Hepatocyte (in vitro differentiated cells): Measurements from ENCODE around the gene SPIRE1. TPM values are rescaled to one million over a fixed set of nuclear protein-coding genes. Genes with fewer than 3 reads are reported as not detected.
"Not testable (repeated sequence)": the region's sequence is repeated elsewhere in the genome, so short reads cannot be mapped to it uniquely, and the experiment has no call there.

ENCODE experiments used
- DNase-seq: peaks from one replicate; pipeline ENCODE4 v3.0.0-alpha.2; 2016; ENCODE audit warnings: low spot score
- H2AFZ ChIP-seq: fragments of 200-600 bp; sonication (generic); 2 replicates; pipeline ENCODE4 v1.6.0; 2016; ENCODE audit warnings: antibody characterized with exemption, mild to moderate bottlenecking
- H3K27ac ChIP-seq: fragments of 200-600 bp; sonication (generic); 2 replicates; pipeline ENCODE4 v1.5.1; 2016; ENCODE audit warnings: mild to moderate bottlenecking
- H3K27me3 ChIP-seq: fragments of 200-600 bp; sonication (generic); 2 replicates; pipeline ENCODE4 v1.6.1; 2016
- H3K36me3 ChIP-seq: fragments of 200-600 bp; sonication (generic); replicated peaks from 2 replicates; pipeline ENCODE4 v1.5.1; 2016; ENCODE audit warnings: low read depth; ENCODE audit not compliant: insufficient read depth
- H3K4me1 ChIP-seq: fragments of 200-600 bp; sonication (generic); 2 replicates; pipeline ENCODE4 v1.5.1; 2016; ENCODE audit warnings: mild to moderate bottlenecking, moderate library complexity; ENCODE audit not compliant: insufficient read depth
- H3K4me2 ChIP-seq: fragments of 200-600 bp; sonication (generic); 2 replicates; pipeline ENCODE4 v1.6.0; 2016
- H3K4me3 ChIP-seq: fragments of 200-600 bp; sonication (generic); 2 replicates; pipeline ENCODE4 v1.5.1; 2016; ENCODE audit warnings: mild to moderate bottlenecking
- H3K79me2 ChIP-seq: fragments of 200-600 bp; sonication (generic); 2 replicates; pipeline ENCODE4 v1.6.0; 2017; ENCODE audit warnings: mild to moderate bottlenecking
- H3K9me2 ChIP-seq: fragments of 200-600 bp; sonication (generic); replicated peaks from 2 replicates; pipeline ENCODE4 v1.6.0; 2017; ENCODE audit warnings: mild to moderate bottlenecking; ENCODE audit not compliant: insufficient read depth
- H3K9me3 ChIP-seq: fragments of 200-600 bp; sonication (generic); 2 replicates; pipeline ENCODE4 v1.5.1; 2016; ENCODE audit warnings: low read depth, mild to moderate bottlenecking
- H4K20me1 ChIP-seq: fragments of 200-600 bp; sonication (generic); 2 replicates; pipeline ENCODE4 v1.6.0; 2016; ENCODE audit warnings: mild to moderate bottlenecking; ENCODE audit not compliant: insufficient read depth, poor library complexity, severe bottlenecking
- EZH2 ChIP-seq: fragments of 200-600 bp; sonication (generic); IDR thresholded peaks from 2 replicates; pipeline ENCODE4 v1.6.1; 2016; ENCODE audit warnings: antibody characterized with exemption, mild to moderate bottlenecking, borderline replicate concordance
- EZH2phosphoT487 ChIP-seq: fragments of 200-600 bp; sonication (generic); IDR thresholded peaks from one replicate; pipeline ENCODE4 v1.6.1; 2018; ENCODE audit warnings: antibody characterized with exemption, mild to moderate bottlenecking, low read depth, moderate library complexity; ENCODE audit not compliant: unreplicated experiment, severe bottlenecking
- WGBS: methylation state at CpG from one replicate; pipeline ENCODE4 v1.1.6; 2016; ENCODE audit warnings: low lambda C conversion rate; ENCODE audit errors: missing lambda C conversion rate; 5-methylcytosine and 5-hydroxymethylcytosine counted together
- polyA plus RNA-seq: library from polyadenylated mRNA; unstranded; fragments of >200 nt; fragmentation: Nextera tagmentation; extraction: Ambion mirVana; gene quantifications from 2 replicates; pipeline ENCODE4 v1.2.1, GENCODE V29; 2016
- total RNA-seq: library from RNA; depleted of rRNA; stranded (reverse); fragments of >200 nt; gene quantifications from 2 replicates; pipeline ENCODE4 v1.2.3, GENCODE V29; 2014
- TF ChIP-seq, protein P1 (sequence below): fragments of 200-600 bp; sonication (generic); IDR thresholded peaks from 2 replicates; pipeline ENCODE4 v1.5.1; 2016; ENCODE audit warnings: antibody characterized with exemption, mild to moderate bottlenecking; ENCODE audit not compliant: poor library complexity

SPIRE1 gene
- total and polyA plus RNA-seq, 2 experiments from 2014 or later, result 13.1 to 18.9 TPM

DNA sequence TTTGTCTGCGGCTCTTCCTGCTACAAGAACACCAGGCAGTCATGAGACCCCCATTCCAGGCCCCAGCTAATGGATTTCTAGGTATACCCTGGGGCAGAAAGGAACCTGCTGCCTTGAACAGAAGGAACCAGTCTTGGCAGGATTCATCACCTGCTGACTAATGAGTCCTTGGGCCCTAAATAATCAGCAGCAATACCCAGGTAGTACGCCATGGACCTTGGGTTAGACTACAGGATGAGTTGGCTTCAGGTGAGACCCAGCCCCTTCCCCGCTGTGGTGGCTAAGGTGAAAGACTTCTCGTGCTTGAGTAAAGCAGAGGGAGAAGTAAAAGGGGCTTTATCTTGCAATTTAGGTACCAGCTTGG is 105.0 kb downstream of the SPIRE1 start:
- no peaks in the 10 kb centered on the region for H3K36me3 ChIP-seq
- no peaks in the 10 kb centered on the region for H4K20me1 ChIP-seq
- H3K27ac ChIP-seq, result no peak overlapping the region
- H3K9me3 ChIP-seq, result no peaks in the 10 kb centered on the region
- DNase-seq, result no peak
- H3K4me3 ChIP-seq, result no peak overlapping the region
- H3K9me2 ChIP-seq, result no peaks in the 10 kb centered on the region
- no peak overlapping the region for H2AFZ ChIP-seq
- H3K4me2 ChIP-seq, result no peak overlapping the region
- WGBS, result 100% methylated on average over 4 of the region's 4 CpGs
- no peaks in the 10 kb centered on the region for H3K27me3 ChIP-seq
- TF ChIP-seq, protein P1, sequence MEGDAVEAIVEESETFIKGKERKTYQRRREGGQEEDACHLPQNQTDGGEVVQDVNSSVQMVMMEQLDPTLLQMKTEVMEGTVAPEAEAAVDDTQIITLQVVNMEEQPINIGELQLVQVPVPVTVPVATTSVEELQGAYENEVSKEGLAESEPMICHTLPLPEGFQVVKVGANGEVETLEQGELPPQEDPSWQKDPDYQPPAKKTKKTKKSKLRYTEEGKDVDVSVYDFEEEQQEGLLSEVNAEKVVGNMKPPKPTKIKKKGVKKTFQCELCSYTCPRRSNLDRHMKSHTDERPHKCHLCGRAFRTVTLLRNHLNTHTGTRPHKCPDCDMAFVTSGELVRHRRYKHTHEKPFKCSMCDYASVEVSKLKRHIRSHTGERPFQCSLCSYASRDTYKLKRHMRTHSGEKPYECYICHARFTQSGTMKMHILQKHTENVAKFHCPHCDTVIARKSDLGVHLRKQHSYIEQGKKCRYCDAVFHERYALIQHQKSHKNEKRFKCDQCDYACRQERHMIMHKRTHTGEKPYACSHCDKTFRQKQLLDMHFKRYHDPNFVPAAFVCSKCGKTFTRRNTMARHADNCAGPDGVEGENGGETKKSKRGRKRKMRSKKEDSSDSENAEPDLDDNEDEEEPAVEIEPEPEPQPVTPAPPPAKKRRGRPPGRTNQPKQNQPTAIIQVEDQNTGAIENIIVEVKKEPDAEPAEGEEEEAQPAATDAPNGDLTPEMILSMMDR, result no peak
- no peak for TF ChIP-seq EZH2phosphoT487
- no peak for TF ChIP-seq EZH2
- no peaks in the 10 kb centered on the region for H3K4me1 ChIP-seq
- peaks cover 25% of the 10 kb centered on the region for H3K79me2 ChIP-seq

DNA sequence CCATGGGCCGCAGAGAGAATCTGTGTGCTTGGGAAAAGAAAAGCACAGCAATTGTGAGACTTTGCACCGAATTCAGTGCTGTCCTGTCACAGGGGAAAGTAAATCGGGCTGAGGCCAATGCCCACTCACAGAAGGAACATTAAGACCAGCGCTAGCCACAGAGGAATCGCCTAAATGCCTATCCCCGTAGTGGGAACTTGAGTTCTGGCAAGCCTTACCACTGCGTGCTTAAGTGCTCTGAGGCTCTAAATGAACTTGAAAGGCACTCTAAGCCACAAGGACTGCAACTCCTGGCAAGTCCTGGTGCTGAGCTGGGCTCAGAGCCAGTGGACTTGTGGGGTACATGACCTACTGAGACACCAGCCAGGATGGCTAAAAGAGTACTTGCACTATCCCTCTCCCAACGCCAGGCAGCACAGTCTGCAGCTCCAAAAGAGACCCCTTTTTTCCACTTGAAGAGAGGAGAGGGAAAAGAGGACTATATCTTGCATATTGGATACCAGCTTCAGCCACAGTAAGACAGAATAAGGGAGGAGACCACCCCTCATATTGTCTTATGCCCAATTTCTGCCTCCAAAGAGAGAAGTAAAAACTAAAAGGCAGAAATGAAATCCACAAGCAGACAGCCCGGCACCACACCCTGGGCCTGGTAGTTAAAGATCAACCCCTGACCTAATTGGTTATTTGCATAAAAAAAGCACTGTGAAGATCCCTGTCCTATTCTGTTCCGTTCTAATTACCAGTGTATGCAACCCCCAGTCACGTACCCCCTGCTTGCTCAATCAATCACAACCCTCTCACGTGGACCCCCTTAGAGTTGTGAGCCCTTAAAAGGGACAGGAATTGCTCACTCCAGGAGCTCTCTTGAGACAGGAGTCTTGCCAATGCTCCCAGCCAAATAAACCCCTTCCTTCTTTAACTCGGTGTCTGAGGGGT is 105.7 kb downstream of the SPIRE1 start:
- not testable (repeated sequence) for H3K9me3 ChIP-seq, H3K4me1 ChIP-seq, DNase-seq, H3K27me3 ChIP-seq, H3K27ac ChIP-seq, H3K4me2 ChIP-seq, H3K36me3 ChIP-seq, H3K4me3 ChIP-seq, H2AFZ ChIP-seq, H4K20me1 ChIP-seq, H3K9me2 ChIP-seq
- WGBS, result 88% methylated on average over 13 of the region's 13 CpGs
- H3K79me2 ChIP-seq, result peaks cover 25% of the 10 kb centered on the region

DNA sequence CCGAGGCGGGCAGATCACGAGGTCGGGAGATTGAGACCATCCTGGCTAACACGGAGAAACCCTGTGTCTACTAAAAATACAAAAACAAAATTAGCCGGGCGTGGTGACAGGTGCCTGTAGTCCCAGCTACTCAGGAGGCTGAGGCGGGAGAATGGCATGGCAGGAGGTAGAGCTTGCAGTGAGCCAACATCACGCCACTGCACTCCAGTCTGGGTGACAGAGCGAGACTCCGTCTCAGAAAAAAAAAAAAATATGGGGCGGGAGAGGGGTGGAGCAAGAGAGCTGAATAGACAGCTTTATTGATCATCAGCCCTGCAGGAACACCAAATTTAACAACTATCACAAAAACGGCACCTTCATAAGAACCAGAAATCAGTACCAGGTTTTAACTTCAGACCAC is 106.4 kb downstream of the SPIRE1 start:
- not testable (repeated sequence) for H3K9me2 ChIP-seq, H4K20me1 ChIP-seq, DNase-seq, H3K9me3 ChIP-seq, H3K4me1 ChIP-seq, H3K27me3 ChIP-seq, H3K36me3 ChIP-seq, H3K4me2 ChIP-seq, H3K27ac ChIP-seq, H2AFZ ChIP-seq, H3K4me3 ChIP-seq
- peaks cover 25% of the 10 kb centered on the region for H3K79me2 ChIP-seq
- WGBS, result 95% methylated on average over 13 of the region's 13 CpGs

DNA sequence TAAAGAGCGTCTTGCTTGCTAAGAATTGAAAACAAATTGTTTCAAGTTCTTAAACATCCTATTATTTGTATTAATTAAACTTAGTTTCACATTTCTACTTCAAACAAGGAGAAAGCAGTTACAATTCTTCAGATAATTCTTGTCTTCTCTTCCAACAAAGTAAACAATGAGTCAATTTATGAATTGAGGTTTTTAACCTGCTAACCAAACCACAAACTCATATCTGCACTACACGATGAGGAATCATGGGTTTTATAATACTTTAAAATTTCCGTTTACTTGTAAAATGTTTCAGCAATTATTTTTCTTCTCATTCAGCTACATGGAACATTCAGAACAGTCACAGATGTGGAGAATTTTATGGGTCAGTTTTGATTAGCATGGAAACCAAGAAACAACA is 114.2 kb downstream of the SPIRE1 start:
- H3K27me3 ChIP-seq, result no peaks in the 10 kb centered on the region
- no peak for DNase-seq
- H3K79me2 ChIP-seq, result no peaks in the 10 kb centered on the region
- TF ChIP-seq, protein P1, result no peak
- TF ChIP-seq EZH2phosphoT487, result no peak
- H3K4me2 ChIP-seq, result no peak overlapping the region
- WGBS, result 86% methylated on average over 3 of the region's 3 CpGs
- no peak overlapping the region for H3K4me3 ChIP-seq
- no peak overlapping the region for H2AFZ ChIP-seq
- no peaks in the 10 kb centered on the region for H3K9me2 ChIP-seq
- H3K4me1 ChIP-seq, result no peaks in the 10 kb centered on the region
- H3K9me3 ChIP-seq, result no peaks in the 10 kb centered on the region
- H3K27ac ChIP-seq, result no peak overlapping the region
- no peaks in the 10 kb centered on the region for H3K36me3 ChIP-seq
- no peaks in the 10 kb centered on the region for H4K20me1 ChIP-seq
